CMK (cell line): ENCODE measurements around the gene ADARB2.
"Not testable (repeated sequence)": the region's sequence is repeated elsewhere in the genome, so short reads cannot be mapped to it uniquely, and the experiment has no call there.

Source experiments
- DNase-seq: peaks from one replicate; pipeline ENCODE4 v3.0.0-alpha.2; 2010; ENCODE audit warnings: low read depth

The ADARB2 gene

GRCh38 chr10:1545524-1545923, 191.8 kb downstream of the ADARB2 start:
- no peak for DNase-seq

DNA sequence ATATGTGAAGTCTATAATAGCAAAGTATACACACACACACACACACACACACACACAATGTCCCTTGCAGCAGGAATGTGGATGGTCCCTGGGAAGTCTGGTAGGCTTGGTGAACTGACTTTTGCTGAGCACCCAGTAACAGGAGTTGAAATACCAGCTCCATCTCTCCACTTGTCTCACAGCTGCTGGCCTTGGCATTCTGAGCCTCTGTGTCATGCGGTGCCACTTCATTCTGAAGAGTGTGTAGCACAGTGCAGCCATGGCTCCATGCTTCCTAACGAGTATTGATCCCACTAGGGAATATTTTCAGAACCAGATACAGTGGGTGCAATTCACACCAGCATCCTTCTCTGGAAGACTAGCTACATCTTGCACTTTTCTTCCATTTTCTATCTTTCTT, 192.4 kb downstream of the ADARB2 start:
- DNase-seq, result no peak

- DNase-seq, result no peak
These were observed 193.1 kb downstream of the ADARB2 start for GRCh38 chr10:1544209-1544673.

DNA sequence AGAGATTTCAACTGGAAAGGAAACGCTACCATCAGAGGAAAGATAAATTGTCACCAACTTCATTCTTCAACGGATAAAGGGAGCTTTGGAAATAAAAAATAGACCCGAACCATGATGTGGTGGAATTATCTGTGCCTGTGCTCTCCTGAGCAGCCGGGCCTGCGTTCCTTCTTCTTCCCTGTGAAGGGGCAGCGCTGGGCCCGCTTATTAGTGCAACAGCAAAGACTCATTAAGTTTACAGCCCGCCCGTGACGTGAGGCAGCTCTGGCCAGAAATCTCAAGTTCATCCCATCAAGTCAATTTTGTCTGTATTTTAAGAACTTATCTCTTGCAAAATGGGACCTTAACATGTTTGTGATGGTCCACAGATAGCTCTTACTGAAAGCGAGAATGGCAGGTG, 193.7 kb downstream of the ADARB2 start:
- DNase-seq, result no peak

GRCh38 chr10:1542941-1543340, 194.4 kb downstream of the ADARB2 start:
- no peak for DNase-seq

GRCh38 chr10:1540144-1540543, 197.2 kb downstream of the ADARB2 start:
- no peak for DNase-seq

DNA sequence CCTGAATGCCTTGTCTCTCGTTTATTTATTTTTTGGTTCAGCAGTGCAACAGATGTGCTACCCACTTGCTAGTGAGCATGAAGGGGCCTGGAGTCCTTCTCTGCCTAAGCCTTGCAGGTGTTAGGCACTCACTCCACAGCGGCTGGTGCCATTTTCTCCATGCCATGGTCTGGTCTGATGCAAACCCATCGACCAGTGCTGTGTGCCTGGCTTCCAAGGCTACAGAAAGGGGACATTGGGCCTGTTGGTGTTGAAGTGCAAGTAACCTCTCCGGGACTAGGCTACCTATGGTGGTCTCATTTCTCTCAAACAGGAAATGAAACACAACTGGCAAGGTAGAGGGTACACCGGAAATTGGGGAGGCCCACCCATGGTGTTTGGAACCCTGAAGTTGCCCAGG, 198.1 kb downstream of the ADARB2 start:
- no peak for DNase-seq

DNA sequence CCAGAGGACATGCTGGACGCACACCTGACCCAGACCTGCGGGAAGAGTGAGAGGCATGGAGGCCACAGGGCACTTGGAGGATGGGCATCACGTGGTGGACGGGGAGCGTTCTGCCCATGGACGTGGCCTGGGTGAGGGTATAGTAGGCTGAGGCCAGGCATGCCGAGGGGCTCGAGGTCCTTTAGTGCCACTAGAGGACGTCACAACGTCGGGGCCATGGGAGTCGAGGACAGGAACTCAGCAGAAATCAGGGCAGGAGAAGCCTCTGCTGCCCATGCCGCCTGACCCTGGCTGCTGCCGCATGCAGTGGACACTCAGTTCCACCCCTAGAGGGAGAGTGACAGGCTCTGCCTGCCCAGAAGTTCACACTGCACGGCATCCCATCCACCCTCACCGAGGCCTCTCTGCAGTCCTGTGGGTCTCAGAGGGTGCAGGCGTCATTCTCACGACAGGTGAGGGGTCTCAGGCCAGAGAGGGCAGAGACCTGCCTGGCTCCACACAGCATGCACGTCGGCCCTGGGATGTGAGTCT, 198.7 kb downstream of the ADARB2 start:
- no peak for DNase-seq

GRCh38 chr10:1538121-1538520, 199.2 kb downstream of the ADARB2 start:
- no peak for DNase-seq

GRCh38 chr10:1537449-1537848, 199.9 kb downstream of the ADARB2 start:
- not testable (repeated sequence) for DNase-seq

DNA sequence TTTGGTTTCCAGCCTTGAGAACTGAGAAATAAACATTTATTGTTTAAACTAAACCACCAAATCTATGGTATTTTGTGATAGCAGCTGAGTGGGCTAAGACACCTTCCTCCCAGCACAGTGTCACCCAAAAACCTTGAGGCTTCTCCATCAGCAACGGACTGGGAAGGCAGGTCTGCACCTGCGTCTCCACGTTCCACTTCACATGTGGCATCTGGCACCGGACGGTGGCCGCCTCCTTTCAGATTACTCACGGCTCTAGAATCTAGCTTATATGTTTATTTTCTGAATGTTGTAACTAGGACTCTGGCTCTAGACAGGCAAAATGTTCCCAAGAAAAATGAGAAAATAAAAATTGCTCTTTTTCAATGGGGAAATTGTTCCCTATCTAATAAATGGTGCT, 201.0 kb downstream of the ADARB2 start:
- DNase-seq, result no peak

DNA sequence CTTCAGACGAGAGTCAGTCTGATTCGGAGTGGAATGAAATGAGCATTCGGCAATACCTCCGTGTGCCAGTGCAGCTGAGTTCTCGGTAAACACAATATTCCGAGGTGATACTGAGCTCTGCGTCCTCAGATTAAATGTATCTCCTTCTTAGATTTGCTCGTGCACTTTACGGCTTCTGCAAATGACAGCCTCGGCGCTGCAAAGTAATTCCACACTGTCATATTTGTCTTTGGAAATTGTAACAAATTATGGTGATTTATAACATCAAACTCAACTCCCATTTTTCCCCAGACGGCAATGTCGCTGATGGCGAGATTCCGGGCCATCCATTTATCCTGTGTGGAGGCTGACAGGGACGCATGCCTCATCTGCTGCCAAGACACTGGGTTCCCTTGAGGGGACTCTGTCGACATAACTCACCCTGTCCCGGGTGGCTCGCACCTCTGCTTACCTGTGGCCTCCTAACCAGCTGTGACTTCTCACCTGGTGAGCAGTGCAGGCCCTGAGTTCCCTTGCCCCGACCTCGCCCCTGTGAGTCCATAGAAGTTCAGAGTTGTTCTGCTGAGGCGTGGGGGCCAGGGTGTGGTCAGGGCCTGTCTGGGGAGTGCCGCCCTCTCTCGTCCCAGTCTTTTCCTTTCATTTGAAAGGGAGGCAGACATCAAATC, 201.9 kb downstream of the ADARB2 start:
- no peak for DNase-seq

DNA sequence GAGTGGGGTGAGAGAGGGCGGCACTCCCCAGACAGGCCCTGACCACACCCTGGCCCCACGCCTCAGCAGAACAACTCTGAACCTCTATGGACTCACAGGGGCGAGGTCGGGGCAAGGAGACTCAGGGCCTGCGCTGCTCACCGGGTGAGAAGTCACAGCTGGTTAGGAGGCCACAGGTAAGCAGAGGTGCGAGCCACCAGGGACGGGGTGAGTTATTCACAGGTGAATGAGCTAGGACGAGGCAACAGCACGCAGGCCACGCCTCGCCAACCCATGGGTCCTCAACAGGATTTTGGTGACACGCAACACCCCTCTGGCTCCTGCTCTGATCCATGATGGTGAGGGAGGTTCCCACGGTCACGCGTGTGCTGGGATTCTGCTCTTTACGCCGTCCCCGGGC, 202.5 kb downstream of the ADARB2 start:
- no peak for DNase-seq

DNA sequence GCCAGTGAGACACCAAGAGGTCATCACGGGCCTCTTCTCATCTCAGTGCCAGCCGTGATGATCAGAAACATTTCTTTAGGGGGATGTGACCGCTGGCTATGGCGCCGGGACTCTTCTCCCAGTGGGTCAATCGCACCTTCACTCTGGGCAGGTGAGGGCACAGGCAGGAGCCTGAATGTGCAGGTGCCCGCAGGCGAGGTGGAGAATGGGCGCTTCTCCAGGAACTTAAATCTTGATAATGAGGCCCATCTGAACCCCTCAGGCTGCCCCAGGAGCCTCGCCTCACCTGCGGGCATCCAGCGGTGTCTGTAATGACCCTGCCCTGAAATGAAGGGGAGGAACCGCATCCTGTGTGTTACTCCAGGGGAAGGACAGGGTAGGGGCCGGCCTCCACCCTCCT, 204.7 kb downstream of the ADARB2 start:
- DNase-seq, result no peak

DNA sequence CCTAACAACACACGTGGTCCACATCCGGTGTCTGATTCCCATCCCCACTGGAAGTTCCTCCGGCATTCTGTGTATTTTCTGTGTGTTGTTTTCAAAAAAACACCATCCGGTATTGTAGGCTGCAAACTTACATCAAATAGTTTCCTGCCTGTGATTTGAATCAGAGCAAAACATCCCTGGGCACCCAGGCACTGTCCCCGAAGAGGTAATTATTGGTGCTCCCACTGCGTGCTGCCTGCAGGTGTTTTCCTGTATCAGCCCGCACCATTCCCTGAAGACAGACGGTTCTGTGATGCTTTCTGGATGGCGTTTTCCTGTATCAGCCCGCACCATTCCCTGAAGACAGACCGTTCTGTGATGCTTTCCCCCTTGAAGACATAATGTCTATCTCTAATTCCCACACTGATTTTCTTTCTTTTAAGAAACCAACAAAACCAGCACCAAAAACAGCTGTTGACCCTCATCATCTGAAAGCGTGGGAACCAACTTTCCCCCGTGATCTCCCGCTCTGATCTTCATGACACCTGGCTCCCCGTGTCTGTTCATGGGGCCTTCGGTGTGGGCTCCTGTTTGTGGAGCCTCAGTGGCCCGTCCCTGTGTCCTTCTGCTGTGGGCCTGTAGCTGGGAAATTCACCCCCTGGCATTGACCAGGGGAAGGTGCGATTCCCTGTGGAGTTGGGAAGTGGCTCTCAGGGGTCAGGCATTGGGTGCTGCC, 205.3 kb downstream of the ADARB2 start:
- no peak for DNase-seq

GRCh38 chr10:1530871-1531517, 206.3 kb downstream of the ADARB2 start:
- DNase-seq, result no peak

GRCh38 chr10:1529806-1530413, 207.4 kb downstream of the ADARB2 start:
- no peak for DNase-seq

DNA sequence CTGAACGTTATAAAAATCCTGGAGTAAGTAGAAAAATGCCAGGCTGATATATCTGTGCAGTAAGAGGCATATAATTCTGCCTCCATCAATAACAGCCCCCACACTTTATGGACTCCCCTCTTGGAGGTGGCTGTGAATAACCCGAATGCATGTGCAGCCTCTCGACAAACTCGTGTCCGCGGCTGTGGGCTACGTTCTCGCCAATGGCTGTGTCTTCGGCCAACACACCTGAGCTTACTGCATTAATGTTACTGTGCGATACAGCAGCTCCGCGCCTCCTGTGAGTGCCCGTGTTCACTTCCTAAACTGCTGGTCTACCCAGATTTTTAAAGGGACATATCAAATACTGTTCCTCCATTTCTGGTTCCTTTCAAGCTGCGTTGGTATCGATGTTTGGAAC, 209.4 kb downstream of the ADARB2 start:
- DNase-seq, result no peak

DNA sequence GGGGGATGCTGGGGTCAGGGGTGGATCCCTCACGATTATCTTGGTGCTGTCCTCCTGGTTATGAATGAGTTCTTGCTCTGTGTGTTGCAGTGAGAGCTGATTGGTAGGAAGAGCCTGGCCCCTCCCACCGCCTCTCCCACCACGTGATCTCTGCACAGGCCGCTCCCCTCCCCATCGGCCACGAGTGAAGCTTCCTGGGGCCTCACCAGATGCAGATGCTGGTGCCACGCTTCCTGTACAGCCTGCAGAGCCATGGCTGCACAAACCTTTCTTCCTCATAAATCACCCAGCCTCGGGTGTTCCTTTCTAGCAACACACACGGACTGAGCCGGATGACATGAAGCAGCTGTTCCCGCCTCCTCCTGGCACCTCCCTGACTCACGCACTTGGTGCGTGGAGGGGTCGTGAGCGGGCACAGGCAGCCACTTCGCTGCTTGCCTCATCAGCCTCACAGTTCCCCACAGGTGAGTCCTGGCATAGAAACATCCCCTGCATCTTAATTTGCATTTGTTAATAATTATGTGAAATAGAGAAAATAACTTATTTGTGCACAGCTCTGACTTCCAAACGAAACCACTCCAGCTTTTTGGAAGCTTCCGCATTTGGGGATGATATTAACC, 210.8 kb downstream of the ADARB2 start:
- no peak for DNase-seq

GRCh38 chr10:1525354-1526162, 211.8 kb downstream of the ADARB2 start:
- no peak for DNase-seq

GRCh38 chr10:1524540-1524939, 212.8 kb downstream of the ADARB2 start:
- DNase-seq, result no peak
